ENCODE results near the gene KRTAP5-11. TPM values are rescaled to one million over a fixed set of nuclear protein-coding genes. Genes with fewer than 3 reads are reported as not detected.

Gene KRTAP5-11
- total RNA-seq, 2 experiments from 2014 or later: not detected

- no peak overlapping the region for H3K4me3 ChIP-seq (ENCODE audit: low read length)
- no peaks in the 10 kb centered on the region for H3K4me1 Mint-ChIP-seq (ENCODE audit: low read depth)
- no peak overlapping the region for H3K27ac Mint-ChIP-seq
- peaks cover 0 to 10% of the 10 kb centered on the region in 2 experiments for H3K9me3 ChIP-seq (ENCODE audit: control insufficient read depth in 1 of 2, insufficient read depth in 1 of 2, low read length in 2 of 2)
- H3K4me1 ChIP-seq (ENCODE audit: insufficient read depth, low read length): no peaks in the 10 kb centered on the region
- peaks cover 36% of the 10 kb centered on the region for H3K27me3 Mint-ChIP-seq
- no peak overlapping the region for H3K4me3 Mint-ChIP-seq
- intact Hi-C loops (cut with DNase I, micrococcal nuclease): no loop called here
- CTCF ChIA-PET: no interaction called here
- no peak for ATAC-seq (ENCODE audit: poor library complexity)
- no peaks in the 10 kb centered on the region for H3K9me3 Mint-ChIP-seq
- H3K27ac ChIP-seq (ENCODE audit: low read depth in 1 of 2, low read length in 2 of 2): no peak overlapping the region
- TF ChIP-seq, protein P1, sequence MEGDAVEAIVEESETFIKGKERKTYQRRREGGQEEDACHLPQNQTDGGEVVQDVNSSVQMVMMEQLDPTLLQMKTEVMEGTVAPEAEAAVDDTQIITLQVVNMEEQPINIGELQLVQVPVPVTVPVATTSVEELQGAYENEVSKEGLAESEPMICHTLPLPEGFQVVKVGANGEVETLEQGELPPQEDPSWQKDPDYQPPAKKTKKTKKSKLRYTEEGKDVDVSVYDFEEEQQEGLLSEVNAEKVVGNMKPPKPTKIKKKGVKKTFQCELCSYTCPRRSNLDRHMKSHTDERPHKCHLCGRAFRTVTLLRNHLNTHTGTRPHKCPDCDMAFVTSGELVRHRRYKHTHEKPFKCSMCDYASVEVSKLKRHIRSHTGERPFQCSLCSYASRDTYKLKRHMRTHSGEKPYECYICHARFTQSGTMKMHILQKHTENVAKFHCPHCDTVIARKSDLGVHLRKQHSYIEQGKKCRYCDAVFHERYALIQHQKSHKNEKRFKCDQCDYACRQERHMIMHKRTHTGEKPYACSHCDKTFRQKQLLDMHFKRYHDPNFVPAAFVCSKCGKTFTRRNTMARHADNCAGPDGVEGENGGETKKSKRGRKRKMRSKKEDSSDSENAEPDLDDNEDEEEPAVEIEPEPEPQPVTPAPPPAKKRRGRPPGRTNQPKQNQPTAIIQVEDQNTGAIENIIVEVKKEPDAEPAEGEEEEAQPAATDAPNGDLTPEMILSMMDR (IDR thresholded peaks at IDR 0.05): no peak
- DNase-seq: no peak
- H3K36me3 Mint-ChIP-seq (ENCODE audit: low read depth): no peaks in the 10 kb centered on the region
- H3K27me3 ChIP-seq (ENCODE audit: control insufficient read depth in 1 of 2, insufficient read depth in 2 of 2, low read length in 2 of 2): peaks cover 0 to 3% of the 10 kb centered on the region in 2 experiments
- H3K36me3 ChIP-seq (ENCODE audit: insufficient read depth, low read length): no peaks in the 10 kb centered on the region
- POLR2A ChIA-PET: no interaction called here
Observed at GRCh38 chr11:71556018-71556417, 26.7 kb downstream of the KRTAP5-11 start.

DNA sequence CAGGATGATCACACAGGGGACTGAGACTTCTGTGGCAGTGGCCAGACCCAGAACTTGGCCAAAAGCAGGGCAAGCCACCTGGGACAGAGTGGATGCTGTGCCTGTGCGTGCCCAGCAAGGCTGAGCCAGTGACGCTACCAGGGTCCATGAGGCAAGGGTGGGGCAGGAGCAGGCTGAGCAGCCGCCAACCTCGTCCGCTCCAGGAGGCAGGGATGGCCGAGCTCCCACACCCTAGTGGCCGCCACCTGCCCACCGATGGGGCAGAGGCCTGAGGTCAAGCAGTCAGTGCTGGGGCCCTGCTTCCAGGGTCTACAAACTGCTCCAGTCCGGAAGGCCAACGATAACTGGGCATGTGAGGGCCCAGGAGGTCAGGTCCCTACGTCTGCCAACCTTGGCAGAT is 27.2 kb downstream of the KRTAP5-11 start:
- H3K27ac ChIP-seq (ENCODE audit: low read depth in 1 of 2, low read length in 2 of 2): no peak overlapping the region
- TF ChIP-seq, protein P1 (IDR thresholded peaks at IDR 0.05): no peak
- H3K9me3 ChIP-seq (ENCODE audit: control insufficient read depth in 1 of 2, insufficient read depth in 1 of 2, low read length in 2 of 2): peaks cover 0 to 10% of the 10 kb centered on the region in 2 experiments
- Mint-ChIP-seq H3K9me3 (no peaks in the 10 kb centered on the region), H3K4me1 (ENCODE audit: low read depth) (no peaks in the 10 kb centered on the region), H3K27ac (no peak overlapping the region), H3K27me3 (peaks cover 31% of the 10 kb centered on the region), H3K4me3 (no peak overlapping the region), H3K36me3 (ENCODE audit: low read depth) (no peaks in the 10 kb centered on the region)
- ATAC-seq (ENCODE audit: poor library complexity) (no peak), DNase-seq (no peak)
- peaks cover 0 to 3% of the 10 kb centered on the region in 2 experiments for H3K27me3 ChIP-seq (ENCODE audit: control insufficient read depth in 1 of 2, insufficient read depth in 2 of 2, low read length in 2 of 2)
- no peaks in the 10 kb centered on the region for H3K36me3 ChIP-seq (ENCODE audit: insufficient read depth, low read length)
- H3K4me3 ChIP-seq (ENCODE audit: low read length): no peak overlapping the region
- intact Hi-C loops (cut with DNase I, micrococcal nuclease): no loop called here
- CTCF ChIA-PET: no interaction called here
- no peaks in the 10 kb centered on the region for H3K4me1 ChIP-seq (ENCODE audit: insufficient read depth, low read length)
- POLR2A ChIA-PET: no interaction called here

- CTCF ChIA-PET: no interaction called here
Observed at GRCh38 chr11:71554996-71555395, 27.7 kb downstream of the KRTAP5-11 start.

More at GRCh38 chr11:71554996-71555395, 27.7 kb downstream of the KRTAP5-11 start:
- intact Hi-C loops (cut with DNase I, micrococcal nuclease): no loop called here
- no peak overlapping the region for H3K4me3 Mint-ChIP-seq
- H3K4me3 ChIP-seq (ENCODE audit: low read length): no peak overlapping the region
- POLR2A ChIA-PET: no interaction called here
- TF ChIP-seq, protein P1 (IDR thresholded peaks at IDR 0.05): no peak
- DNase-seq (no peak), ATAC-seq (ENCODE audit: poor library complexity) (no peak)
- no peaks in the 10 kb centered on the region for H3K36me3 Mint-ChIP-seq (ENCODE audit: low read depth)
- no peak overlapping the region for H3K27ac Mint-ChIP-seq
- peaks cover 0 to 3% of the 10 kb centered on the region in 2 experiments for H3K27me3 ChIP-seq (ENCODE audit: control insufficient read depth in 1 of 2, insufficient read depth in 2 of 2, low read length in 2 of 2)
- H3K27me3 Mint-ChIP-seq: peaks cover 31% of the 10 kb centered on the region
- H3K36me3 ChIP-seq (ENCODE audit: insufficient read depth, low read length): no peaks in the 10 kb centered on the region
- H3K9me3 ChIP-seq (ENCODE audit: control insufficient read depth in 1 of 2, insufficient read depth in 1 of 2, low read length in 2 of 2): peaks cover 0 to 10% of the 10 kb centered on the region in 2 experiments
- H3K9me3 Mint-ChIP-seq: no peaks in the 10 kb centered on the region
- H3K4me1 Mint-ChIP-seq (ENCODE audit: low read depth): no peaks in the 10 kb centered on the region
- H3K27ac ChIP-seq (ENCODE audit: low read depth in 1 of 2, low read length in 2 of 2): no peak overlapping the region
- no peaks in the 10 kb centered on the region for H3K4me1 ChIP-seq (ENCODE audit: insufficient read depth, low read length)
